ENCODE measurements around the gene STEAP1. TPM values are rescaled to one million over a fixed set of nuclear protein-coding genes. Genes with fewer than 3 reads are reported as not detected.

Gene STEAP1
- total RNA-seq, 4 donors from 2014 or later = 8.2 to 106 (median 40.9) TPM

GRCh38 chr7:90172121-90172520 is 17.9 kb downstream of the STEAP1 start:
- TF ChIP-seq, protein P1, sequence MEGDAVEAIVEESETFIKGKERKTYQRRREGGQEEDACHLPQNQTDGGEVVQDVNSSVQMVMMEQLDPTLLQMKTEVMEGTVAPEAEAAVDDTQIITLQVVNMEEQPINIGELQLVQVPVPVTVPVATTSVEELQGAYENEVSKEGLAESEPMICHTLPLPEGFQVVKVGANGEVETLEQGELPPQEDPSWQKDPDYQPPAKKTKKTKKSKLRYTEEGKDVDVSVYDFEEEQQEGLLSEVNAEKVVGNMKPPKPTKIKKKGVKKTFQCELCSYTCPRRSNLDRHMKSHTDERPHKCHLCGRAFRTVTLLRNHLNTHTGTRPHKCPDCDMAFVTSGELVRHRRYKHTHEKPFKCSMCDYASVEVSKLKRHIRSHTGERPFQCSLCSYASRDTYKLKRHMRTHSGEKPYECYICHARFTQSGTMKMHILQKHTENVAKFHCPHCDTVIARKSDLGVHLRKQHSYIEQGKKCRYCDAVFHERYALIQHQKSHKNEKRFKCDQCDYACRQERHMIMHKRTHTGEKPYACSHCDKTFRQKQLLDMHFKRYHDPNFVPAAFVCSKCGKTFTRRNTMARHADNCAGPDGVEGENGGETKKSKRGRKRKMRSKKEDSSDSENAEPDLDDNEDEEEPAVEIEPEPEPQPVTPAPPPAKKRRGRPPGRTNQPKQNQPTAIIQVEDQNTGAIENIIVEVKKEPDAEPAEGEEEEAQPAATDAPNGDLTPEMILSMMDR (IDR thresholded peaks at IDR 0.05) = no peak
- ATAC-seq (ENCODE audit: low FRiP score) = no peak
- DNase-seq (ENCODE audit: low spot score) = no peak

GRCh38 chr7:90172624-90173023 is 18.4 kb downstream of the STEAP1 start:
- TF ChIP-seq, protein P1 (IDR thresholded peaks at IDR 0.05) = no peak
- ATAC-seq (ENCODE audit: low FRiP score) (no peak), DNase-seq (ENCODE audit: low spot score) (no peak)

GRCh38 chr7:90173127-90173844 is 19.0 kb downstream of the STEAP1 start:
- no peak for DNase-seq (ENCODE audit: low spot score)
- TF ChIP-seq, protein P1 (IDR thresholded peaks at IDR 0.05) = no peak
- no peak for ATAC-seq (ENCODE audit: low FRiP score)

GRCh38 chr7:90175667-90176066 is 21.4 kb downstream of the STEAP1 start:
- ATAC-seq (ENCODE audit: low FRiP score) = no peak

GRCh38 chr7:90176195-90176594 is 21.9 kb downstream of the STEAP1 start:
- TF ChIP-seq, protein P1 (IDR thresholded peaks at IDR 0.05) = no peak
- DNase-seq (ENCODE audit: low spot score) (no peak), ATAC-seq (ENCODE audit: low FRiP score) (no peak)

More at GRCh38 chr7:90175667-90176066, 21.4 kb downstream of the STEAP1 start:
- DNase-seq (ENCODE audit: low spot score) = no peak
- TF ChIP-seq, protein P1 (IDR thresholded peaks at IDR 0.05) = no peak

DNA sequence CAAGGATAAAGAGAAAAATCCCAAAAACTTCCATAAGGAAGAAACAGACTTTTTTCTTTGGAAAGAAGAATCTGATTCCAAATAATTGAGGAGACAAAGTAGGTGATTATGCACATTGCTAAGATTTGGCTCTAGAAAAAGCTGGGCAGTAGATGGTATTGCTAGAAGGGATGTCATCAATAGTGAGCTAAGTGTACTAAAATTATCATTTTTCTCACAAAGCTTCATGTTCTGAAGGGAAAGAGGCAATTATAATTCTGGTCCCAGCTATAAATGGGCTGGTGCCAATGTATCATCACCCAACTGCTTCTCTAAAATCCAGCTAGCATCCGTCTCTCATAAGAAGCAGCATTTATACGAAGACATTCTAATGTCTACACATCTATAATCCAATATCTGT is 23.9 kb downstream of the STEAP1 start:
- TF ChIP-seq, protein P1 (IDR thresholded peaks at IDR 0.05) = no peak
- no peak for ATAC-seq (ENCODE audit: low FRiP score)
- no peak for DNase-seq (ENCODE audit: low spot score)

GRCh38 chr7:90178679-90179278 is 24.5 kb downstream of the STEAP1 start:
- TF ChIP-seq, protein P1 (IDR thresholded peaks at IDR 0.05) = no peak
- ATAC-seq (ENCODE audit: low FRiP score) (no peak), DNase-seq (ENCODE audit: low spot score) (no peak)
